Vagina (tissue), 2 donors: Measurements from ENCODE around the gene KIDINS220.

ENCODE experiments used
- CTCF ChIP-seq, 3 experiments: fragments of 450-650 bp in 2 of 3; fragments of 200-600 bp in 1 of 3; sonication (generic) in 1 of 3; IDR thresholded peaks; one replicate each; pipeline ENCODE4 v1.5.1; 2017 to 2019; ENCODE audit warnings: antibody characterized with exemption in 3 of 3, mild to moderate bottlenecking in 2 of 3, moderate library complexity in 2 of 3
- POLR2A ChIP-seq, 2 donors: fragments of 450-650 bp; IDR thresholded peaks; one replicate each; pipeline ENCODE4 v1.6.1; 2017; ENCODE audit warnings: antibody characterized with exemption in 2 of 2, mild to moderate bottlenecking in 2 of 2, moderate library complexity in 2 of 2

GRCh38 chr2:8794923-8795825, 42.2 kb downstream of the KIDINS220 start:
- no peak for TF ChIP-seq POLR2A (IDR thresholded peaks at IDR 0.05)
- TF ChIP-seq CTCF (IDR thresholded peaks at IDR 0.05): no peak
